ENCODE results near the gene CYP2W1. TPM values are rescaled to one million over a fixed set of nuclear protein-coding genes. Genes with fewer than 3 reads are reported as not detected.

CYP2W1 gene
- total RNA-seq, 4 donors from 2014 or later = not detected

- Histone ChIP-seq H3K36me3 (peaks cover 0 to 8% of the 10 kb centered on the region in 2 donors), H3K27ac (no peak overlapping the region), H3K27me3 (peaks cover 57% of the 10 kb centered on the region), H3K9me3 (no peaks in the 10 kb centered on the region), H3K4me1 (peaks cover 0 to 23% (median 2%) of the 10 kb centered on the region in 3 donors), H3K4me3 (no peak overlapping the region)
- 49 to 83% methylated on average over 4 to 5 of the region's 36 CpGs for WGBS, 2 donors (ENCODE audit: low coverage in 1 of 2)
- ATAC-seq = no peak
- TF ChIP-seq EP300 (IDR thresholded peaks at IDR 0.05) (no peak), POLR2AphosphoS5 (IDR thresholded peaks at IDR 0.05) (no peak), POLR2A (IDR thresholded peaks at IDR 0.05) (no peak)
These were observed 7.5 kb downstream of the CYP2W1 start for GRCh38 chr7:990352-990932.

GRCh38 chr7:990933-991728 is 8.2 kb downstream of the CYP2W1 start:
- peaks cover 0 to 23% (median 2%) of the 10 kb centered on the region in 3 donors for H3K4me1 ChIP-seq
- peaks cover 0 to 15% of the 10 kb centered on the region in 2 donors for H3K36me3 ChIP-seq
- no peak overlapping the region for H3K4me3 ChIP-seq
- no peak overlapping the region for H3K27ac ChIP-seq
- H3K27me3 ChIP-seq = peaks cover 51% of the 10 kb centered on the region
- no peaks in the 10 kb centered on the region for H3K9me3 ChIP-seq
- no peak for TF ChIP-seq POLR2AphosphoS5 (IDR thresholded peaks at IDR 0.05)
- TF ChIP-seq EP300 (IDR thresholded peaks at IDR 0.05) = no peak
- no peak for TF ChIP-seq POLR2A (IDR thresholded peaks at IDR 0.05)
- TF ChIP-seq CTCF (IDR thresholded peaks at IDR 0.05) = no peak
- 67% methylated on average over 18 of the region's 35 CpGs; no CpG with 5 or more reads in 1 of the 2 donors for whole genome bisulfite sequencing, 2 donors (ENCODE audit: low coverage in 1 of 2)
- ATAC-seq = no peak

- H3K4me1 ChIP-seq = peaks cover 0 to 23% (median 2%) of the 10 kb centered on the region in 3 donors
- no peak for ATAC-seq
- TF ChIP-seq CTCF (IDR thresholded peaks at IDR 0.05) = no peak
- TF ChIP-seq EP300 (IDR thresholded peaks at IDR 0.05) = no peak
- TF ChIP-seq POLR2AphosphoS5 (IDR thresholded peaks at IDR 0.05) = no peak
- TF ChIP-seq POLR2A (IDR thresholded peaks at IDR 0.05) = no peak
- H3K9me3 ChIP-seq = no peaks in the 10 kb centered on the region
- 24% methylated on average over 4 of the region's 34 CpGs; no CpG with 5 or more reads in 1 of the 2 donors for WGBS, 2 donors (ENCODE audit: low coverage in 1 of 2)
- H3K27me3 ChIP-seq = peaks cover 42% of the 10 kb centered on the region
- H3K27ac ChIP-seq = no peak overlapping the region
- H3K4me3 ChIP-seq = no peak overlapping the region
- H3K36me3 ChIP-seq = peaks cover 0 to 23% of the 10 kb centered on the region in 2 donors
These were observed 9.0 kb downstream of the CYP2W1 start for GRCh38 chr7:991729-992656.

GRCh38 chr7:992709-993607 is 10.0 kb downstream of the CYP2W1 start:
- peaks cover 32% of the 10 kb centered on the region for H3K27me3 ChIP-seq
- H3K9me3 ChIP-seq = no peaks in the 10 kb centered on the region
- TF ChIP-seq POLR2AphosphoS5 (IDR thresholded peaks at IDR 0.05) (peak; percentile 63), CTCF (IDR thresholded peaks at IDR 0.05) (peak in 3 of 4 experiments; percentile 100), EP300 (IDR thresholded peaks at IDR 0.05) (no peak), POLR2A (IDR thresholded peaks at IDR 0.05) (no peak)
- peaks cover 0 to 33% of the 10 kb centered on the region in 2 donors for H3K36me3 ChIP-seq
- H3K4me1 ChIP-seq = peaks cover 0 to 23% (median 2%) of the 10 kb centered on the region in 3 donors
- H3K27ac ChIP-seq = no peak overlapping the region
- WGBS, 2 donors (ENCODE audit: low coverage in 1 of 2) = no CpG with 5 or more reads among the region's 34 CpGs
- peak; percentile 96 for ATAC-seq
- no peak overlapping the region for H3K4me3 ChIP-seq

Data from gastroesophageal sphincter (tissue), 4 donors.